T follicular helper cell (primary cell): Measurements from ENCODE around the gene FCRL5.
"Not testable (repeated sequence)": the region's sequence is repeated elsewhere in the genome, so short reads cannot be mapped to it uniquely, and the experiment has no call there.

Experiments
- DNase-seq: peaks from one replicate; pipeline ENCODE4 v3.0.0-alpha.2; 2020; ENCODE audit warnings: low read depth
- total RNA-seq, 2 experiments: gene quantifications; one replicate each; lab custom pipeline; 2026; lab: John Stamatoyannopoulos, UW

The FCRL5 gene
- total RNA-seq, result 0 reads per million in 2 experiments

GRCh38 chr1:157551694-157552693, at the start of gene FCRL5:
TSS of gene FCRL5 (minus strand) at chr1:157552515. CDS start at chr1:157552362, 153 bp downstream.
- no peak for DNase-seq

GRCh38 chr1:157600236-157600635, 47.9 kb upstream of the FCRL5 start:
- DNase-seq, result no peak

GRCh38 chr1:157597959-157598667, 45.8 kb upstream of the FCRL5 start, which contains the start of gene FCRL4:
TSS of gene FCRL4 (minus strand) at chr1:157598085. CDS start at chr1:157597944, 141 bp downstream.
- DNase-seq, result no peak

GRCh38 chr1:157596384-157596783, 44.1 kb upstream of the FCRL5 start:
- DNase-seq, result no peak

- no peak for DNase-seq
Measured at GRCh38 chr1:157595356-157595755, 43.0 kb upstream of the FCRL5 start.

- DNase-seq, result no peak
Measured at GRCh38 chr1:157585984-157586383, 33.7 kb upstream of the FCRL5 start.

- no peak for DNase-seq
Measured at GRCh38 chr1:157584503-157584902, 32.2 kb upstream of the FCRL5 start.

- no peak for DNase-seq
Measured at GRCh38 chr1:157580828-157581210, 28.5 kb upstream of the FCRL5 start.

GRCh38 chr1:157580179-157580827, 28.0 kb upstream of the FCRL5 start:
- DNase-seq, result no peak

- DNase-seq, result no peak
Measured at GRCh38 chr1:157577420-157577819, 25.1 kb upstream of the FCRL5 start.

- no peak for DNase-seq
Measured at GRCh38 chr1:157575744-157576143, 23.4 kb upstream of the FCRL5 start.

GRCh38 chr1:157574836-157575235, 22.5 kb upstream of the FCRL5 start:
- no peak for DNase-seq

GRCh38 chr1:157566484-157567300, 14.4 kb upstream of the FCRL5 start:
- DNase-seq, result no peak

GRCh38 chr1:157562515-157562914, 10.2 kb upstream of the FCRL5 start:
- DNase-seq, result no peak

GRCh38 chr1:157558119-157558518, 5.8 kb upstream of the FCRL5 start:
- DNase-seq, result no peak

- DNase-seq, result not testable (repeated sequence)
Measured at GRCh38 chr1:157548081-157548480, 4.2 kb downstream of the FCRL5 start.

- no peak for DNase-seq
Measured at GRCh38 chr1:157542676-157543075, 9.6 kb downstream of the FCRL5 start.

GRCh38 chr1:157540852-157541251, 11.5 kb downstream of the FCRL5 start:
- DNase-seq, result no peak

- DNase-seq, result no peak
Measured at GRCh38 chr1:157540160-157540748, 12.1 kb downstream of the FCRL5 start.

- no peak for DNase-seq
Measured at GRCh38 chr1:157539568-157539967, 12.7 kb downstream of the FCRL5 start.

- no peak for DNase-seq
Measured at GRCh38 chr1:157532569-157532968, 19.7 kb downstream of the FCRL5 start.
